HG03103 (cell line): ENCODE results near the gene IFT57.

Source experiments
- ATAC-seq: cut with Tn5 transposase; IDR thresholded peaks from one replicate; pipeline ENCODE4 v1.9.1; 2021; ENCODE audit warnings: low read depth; ENCODE audit not compliant: unreplicated experiment

Gene IFT57

GRCh38 chr3:108221393-108221792 is 831 bp downstream of the IFT57 start:
- no peak for ATAC-seq

GRCh38 chr3:108219336-108219735 is 2.9 kb downstream of the IFT57 start:
- ATAC-seq: peak; percentile 23

GRCh38 chr3:108218811-108219210 is 3.4 kb downstream of the IFT57 start:
- no peak for ATAC-seq

GRCh38 chr3:108215871-108216270 is 6.4 kb downstream of the IFT57 start:
- no peak for ATAC-seq

GRCh38 chr3:108209579-108209978 is 12.6 kb downstream of the IFT57 start:
- no peak for ATAC-seq

GRCh38 chr3:108208831-108209230 is 13.4 kb downstream of the IFT57 start:
- peak; percentile 92 for ATAC-seq

GRCh38 chr3:108202834-108203233 is 19.4 kb downstream of the IFT57 start:
- ATAC-seq: no peak

GRCh38 chr3:108202080-108202479 is 20.1 kb downstream of the IFT57 start:
- ATAC-seq: no peak

- ATAC-seq: no peak
Measured at GRCh38 chr3:108201258-108201657, 21.0 kb downstream of the IFT57 start.

GRCh38 chr3:108200578-108200977 is 21.6 kb downstream of the IFT57 start:
- ATAC-seq: no peak

GRCh38 chr3:108200024-108200423 is 22.2 kb downstream of the IFT57 start:
- no peak for ATAC-seq

GRCh38 chr3:108191394-108191793 is 30.8 kb downstream of the IFT57 start:
- ATAC-seq: no peak

- no peak for ATAC-seq
Measured at GRCh38 chr3:108190346-108190745, 31.9 kb downstream of the IFT57 start.

- ATAC-seq: no peak
Measured at GRCh38 chr3:108189440-108189839, 32.8 kb downstream of the IFT57 start.

GRCh38 chr3:108185536-108185935 is 36.7 kb downstream of the IFT57 start:
- no peak for ATAC-seq

- ATAC-seq: no peak
Measured at GRCh38 chr3:108184824-108185223, 37.4 kb downstream of the IFT57 start.

- ATAC-seq: no peak
Measured at GRCh38 chr3:108183971-108184370, 38.3 kb downstream of the IFT57 start.

GRCh38 chr3:108183181-108183580 is 39.0 kb downstream of the IFT57 start:
- no peak for ATAC-seq

- no peak for ATAC-seq
Measured at GRCh38 chr3:108182339-108182738, 39.9 kb downstream of the IFT57 start.

- ATAC-seq: no peak
Measured at GRCh38 chr3:108181172-108181571, 41.1 kb downstream of the IFT57 start.

GRCh38 chr3:108180194-108180593 is 42.0 kb downstream of the IFT57 start:
- ATAC-seq: no peak

GRCh38 chr3:108178676-108179075 is 43.5 kb downstream of the IFT57 start:
- no peak for ATAC-seq

GRCh38 chr3:108177536-108177935 is 44.7 kb downstream of the IFT57 start:
- no peak for ATAC-seq
